ENCODE measurements around the gene SIAE.

The SIAE gene, protein sequence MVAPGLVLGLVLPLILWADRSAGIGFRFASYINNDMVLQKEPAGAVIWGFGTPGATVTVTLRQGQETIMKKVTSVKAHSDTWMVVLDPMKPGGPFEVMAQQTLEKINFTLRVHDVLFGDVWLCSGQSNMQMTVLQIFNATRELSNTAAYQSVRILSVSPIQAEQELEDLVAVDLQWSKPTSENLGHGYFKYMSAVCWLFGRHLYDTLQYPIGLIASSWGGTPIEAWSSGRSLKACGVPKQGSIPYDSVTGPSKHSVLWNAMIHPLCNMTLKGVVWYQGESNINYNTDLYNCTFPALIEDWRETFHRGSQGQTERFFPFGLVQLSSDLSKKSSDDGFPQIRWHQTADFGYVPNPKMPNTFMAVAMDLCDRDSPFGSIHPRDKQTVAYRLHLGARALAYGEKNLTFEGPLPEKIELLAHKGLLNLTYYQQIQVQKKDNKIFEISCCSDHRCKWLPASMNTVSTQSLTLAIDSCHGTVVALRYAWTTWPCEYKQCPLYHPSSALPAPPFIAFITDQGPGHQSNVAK

DNA sequence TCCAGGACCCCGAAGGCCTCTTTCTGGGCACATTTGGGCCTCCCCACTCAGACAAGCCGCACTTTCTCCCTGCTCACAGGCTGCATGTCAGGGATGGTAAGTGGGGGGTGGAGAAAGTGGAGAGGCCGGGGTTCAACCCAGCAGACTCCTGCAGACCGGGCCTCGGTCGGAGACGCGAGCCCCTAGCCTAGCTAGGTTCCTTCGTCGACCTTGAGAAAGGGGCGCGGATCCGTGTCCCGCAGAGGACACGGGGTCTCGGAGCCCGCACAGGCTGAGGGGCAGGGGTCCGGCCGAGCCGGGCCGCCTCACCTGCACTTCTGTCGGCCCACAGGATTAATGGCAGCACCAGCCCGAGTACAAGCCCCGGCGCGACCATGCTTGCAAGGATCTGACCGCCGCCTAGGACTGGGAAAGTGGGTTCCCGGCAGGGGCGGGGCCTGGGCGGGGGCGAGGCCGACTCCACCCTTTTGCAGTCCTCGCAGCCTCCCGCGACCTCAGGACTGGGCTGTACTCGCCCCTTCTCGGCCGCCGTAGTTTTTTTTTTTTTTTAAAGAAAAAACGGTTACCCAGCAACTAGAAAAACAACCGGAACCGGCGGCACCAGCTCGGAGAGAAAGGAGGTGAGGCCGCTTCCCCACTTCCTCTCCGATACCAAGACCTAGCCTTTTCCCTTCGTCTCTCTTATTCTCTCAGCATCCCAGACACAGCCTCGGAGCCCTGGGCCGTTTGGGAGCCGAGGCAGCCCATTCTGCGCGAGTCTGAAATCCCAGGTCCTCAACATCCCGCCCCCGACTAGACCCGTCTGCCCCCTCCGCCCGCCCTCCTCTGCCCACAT, at the start of gene SIAE, which contains the start of gene SPA17:
Gene SIAE, minus strand, starts transcription at position 407 of the 835 bp plus-strand sequence. Its CDS starts 31 bp downstream, at position 376.
Gene SPA17, plus strand, starts transcription at position 572 of the 835 bp plus-strand sequence. CDS start 1,361 bp downstream, outside the sequence.
- TF ChIP-seq, protein P1, sequence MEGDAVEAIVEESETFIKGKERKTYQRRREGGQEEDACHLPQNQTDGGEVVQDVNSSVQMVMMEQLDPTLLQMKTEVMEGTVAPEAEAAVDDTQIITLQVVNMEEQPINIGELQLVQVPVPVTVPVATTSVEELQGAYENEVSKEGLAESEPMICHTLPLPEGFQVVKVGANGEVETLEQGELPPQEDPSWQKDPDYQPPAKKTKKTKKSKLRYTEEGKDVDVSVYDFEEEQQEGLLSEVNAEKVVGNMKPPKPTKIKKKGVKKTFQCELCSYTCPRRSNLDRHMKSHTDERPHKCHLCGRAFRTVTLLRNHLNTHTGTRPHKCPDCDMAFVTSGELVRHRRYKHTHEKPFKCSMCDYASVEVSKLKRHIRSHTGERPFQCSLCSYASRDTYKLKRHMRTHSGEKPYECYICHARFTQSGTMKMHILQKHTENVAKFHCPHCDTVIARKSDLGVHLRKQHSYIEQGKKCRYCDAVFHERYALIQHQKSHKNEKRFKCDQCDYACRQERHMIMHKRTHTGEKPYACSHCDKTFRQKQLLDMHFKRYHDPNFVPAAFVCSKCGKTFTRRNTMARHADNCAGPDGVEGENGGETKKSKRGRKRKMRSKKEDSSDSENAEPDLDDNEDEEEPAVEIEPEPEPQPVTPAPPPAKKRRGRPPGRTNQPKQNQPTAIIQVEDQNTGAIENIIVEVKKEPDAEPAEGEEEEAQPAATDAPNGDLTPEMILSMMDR (IDR thresholded peaks at IDR 0.05; ENCODE audit: low read depth, low read length) = no peak
- peak; percentile 92 for DNase-seq (ENCODE audit: extremely low read depth, low read depth)

DNA sequence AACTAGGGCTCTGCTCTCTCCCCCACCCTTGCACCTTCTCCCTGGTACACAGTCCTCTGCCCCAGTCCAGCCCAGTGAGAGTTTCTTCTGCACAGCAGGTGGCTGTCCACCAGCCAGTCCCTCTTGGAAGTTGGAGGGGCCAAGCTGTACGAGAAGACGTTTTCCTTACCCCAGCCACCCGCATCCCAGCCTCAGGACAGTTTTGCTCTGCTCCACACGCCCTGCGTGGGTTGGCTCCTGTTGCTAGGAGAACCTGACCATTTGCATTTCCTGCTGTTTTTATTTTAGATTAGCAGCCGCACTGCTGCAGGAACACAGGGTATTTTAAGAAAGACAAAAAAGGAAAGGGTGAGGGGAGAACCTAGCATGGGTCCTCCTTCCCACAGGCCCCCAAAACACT, 48.6 kb upstream of the SIAE start:
- TF ChIP-seq, protein P1 (IDR thresholded peaks at IDR 0.05; ENCODE audit: low read depth, low read length) = no peak
- DNase-seq (ENCODE audit: extremely low read depth, low read depth) = no peak

DNA sequence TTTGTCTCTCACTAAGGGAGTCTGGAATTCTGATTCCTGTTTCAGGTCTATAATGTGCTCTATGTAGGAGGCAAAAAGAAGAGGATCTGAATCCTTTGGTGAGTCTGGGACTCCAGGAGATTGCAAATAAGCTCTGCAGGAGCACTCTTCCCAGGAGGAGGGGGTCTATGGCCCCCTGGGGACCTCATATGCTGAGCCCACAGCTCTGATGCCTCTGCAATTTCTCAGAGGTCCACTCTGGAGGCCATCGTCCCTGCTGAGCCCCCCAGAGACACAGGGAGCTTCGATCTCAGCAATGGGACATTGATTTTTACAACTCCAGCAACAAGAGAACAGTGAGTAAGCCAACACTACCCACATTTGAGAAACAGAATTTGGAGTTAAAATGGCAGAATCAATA, 46.0 kb upstream of the SIAE start:
- TF ChIP-seq, protein P1 (IDR thresholded peaks at IDR 0.05; ENCODE audit: low read depth, low read length) = no peak

DNA sequence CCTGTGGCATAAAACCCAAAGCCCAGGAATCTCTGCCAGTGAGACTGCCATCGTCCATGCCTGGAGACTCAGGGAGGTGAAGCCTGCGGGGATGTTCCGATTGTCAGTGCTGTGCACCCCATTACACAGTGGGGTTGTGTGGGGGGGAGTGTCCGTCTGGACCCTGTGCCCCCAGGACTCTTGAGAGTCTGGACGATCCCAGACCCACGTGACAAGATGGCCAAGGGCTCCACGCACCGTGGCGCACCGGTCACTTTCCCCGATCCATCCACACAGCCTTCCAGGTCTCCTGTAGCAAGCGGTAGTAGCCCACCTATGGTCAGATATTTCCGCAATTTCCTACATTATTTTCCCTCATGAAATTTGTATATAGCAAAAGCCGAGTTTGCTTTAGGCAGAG, 45.3 kb upstream of the SIAE start:
- DNase-seq (ENCODE audit: extremely low read depth, low read depth) = no peak
- TF ChIP-seq, protein P1 (IDR thresholded peaks at IDR 0.05; ENCODE audit: low read depth, low read length) = no peak

More for the DNA sequence above, 46.0 kb upstream of the SIAE start:
- no peak for DNase-seq (ENCODE audit: extremely low read depth, low read depth)

DNA sequence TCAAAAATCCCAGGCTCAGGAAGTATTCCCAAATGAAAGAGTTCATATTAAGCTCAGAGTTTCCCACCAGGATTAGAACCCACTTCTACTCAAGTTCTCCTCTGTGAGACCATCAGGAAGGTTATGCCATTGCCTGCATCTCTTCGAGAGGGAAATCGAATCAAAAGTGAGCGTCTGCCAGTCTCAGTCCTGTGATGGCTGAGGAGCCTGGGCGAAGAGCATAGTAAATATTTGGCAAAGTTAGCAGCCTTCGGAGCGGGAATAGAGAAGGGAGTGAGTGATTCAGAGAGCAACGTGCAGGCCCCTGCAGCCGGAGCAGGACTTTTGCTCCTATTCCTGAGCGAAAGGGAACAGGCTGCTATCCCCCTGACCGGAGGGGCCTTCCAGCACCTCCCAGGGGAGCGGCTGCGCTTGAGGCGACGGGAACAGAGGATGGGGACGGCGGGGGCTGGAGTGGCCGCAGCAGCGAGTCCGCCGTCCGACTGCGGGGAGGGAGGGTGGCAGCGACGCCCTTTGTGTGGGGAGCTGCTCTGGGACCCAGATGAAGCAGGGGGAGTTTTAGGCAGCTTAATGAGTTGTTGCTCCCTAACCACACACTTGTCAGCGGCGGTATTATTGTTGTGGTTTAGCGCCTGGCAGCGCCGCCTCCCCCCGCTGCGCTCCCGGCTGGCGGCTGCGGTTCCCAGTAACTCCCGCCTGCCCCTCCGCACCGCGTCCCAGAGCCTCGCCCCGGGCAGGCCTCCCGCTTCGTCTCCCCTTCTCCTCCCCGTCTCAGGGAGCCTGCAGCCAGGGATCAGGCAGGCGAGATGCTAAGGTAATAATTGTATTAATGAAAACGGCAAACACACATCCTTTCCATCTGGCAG, 44.5 kb upstream of the SIAE start:
- DNase-seq (ENCODE audit: extremely low read depth, low read depth) = no peak
- TF ChIP-seq, protein P1 (IDR thresholded peaks at IDR 0.05; ENCODE audit: low read depth, low read length) = no peak

DNA sequence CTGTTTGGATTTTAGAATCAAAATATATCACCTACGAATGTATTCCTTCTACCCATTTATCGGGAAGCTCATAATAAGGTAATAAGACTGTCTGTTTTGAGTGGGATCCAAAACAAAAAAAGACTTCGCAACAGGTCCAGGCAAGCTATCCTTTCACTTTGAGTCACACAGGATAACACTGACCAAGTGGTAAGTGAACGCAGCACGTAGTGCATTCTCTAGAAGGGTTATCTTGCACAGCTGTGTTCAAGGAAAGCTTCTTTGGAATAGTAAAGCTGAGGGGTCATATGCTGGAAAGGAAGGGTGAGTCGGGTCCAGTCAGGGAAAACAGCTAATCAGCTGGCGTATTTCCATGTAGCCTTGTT, 43.9 kb upstream of the SIAE start:
- DNase-seq (ENCODE audit: extremely low read depth, low read depth) = no peak
- TF ChIP-seq, protein P1 (IDR thresholded peaks at IDR 0.05; ENCODE audit: low read depth, low read length) = no peak
